KOPT-K1 (cell line): ENCODE data around the gene EME2.

ENCODE experiments used
- H3K27ac ChIP-seq: fragments of 200-600 bp; sonication (generic); 2 replicates; pipeline ENCODE4 v1.5.1; 2016; ENCODE audit warnings: antibody characterized with exemption, mild to moderate bottlenecking, low read depth, low read length; ENCODE audit not compliant: poor library complexity, severe bottlenecking
- H3K36me3 ChIP-seq: fragments of 200-600 bp; sonication (generic); 2 replicates; pipeline ENCODE4 v1.5.1; 2017; ENCODE audit warnings: antibody characterized with exemption, mild to moderate bottlenecking, low read length, moderate library complexity; ENCODE audit not compliant: insufficient read depth
- H3K9me3 ChIP-seq: fragments of 200-600 bp; sonication (generic); 2 replicates; pipeline ENCODE4 v1.5.1; 2017; ENCODE audit warnings: antibody characterized with exemption, low read length, mild to moderate bottlenecking; ENCODE audit not compliant: insufficient read depth, poor library complexity, severe bottlenecking

The EME2 gene

GRCh38 chr16:1768061-1768766 is 4.4 kb upstream of the EME2 start:
- H3K27ac ChIP-seq = no peak overlapping the region
- H3K9me3 ChIP-seq = no peaks in the 10 kb centered on the region
- peaks cover 70% of the 10 kb centered on the region for H3K36me3 ChIP-seq

DNA sequence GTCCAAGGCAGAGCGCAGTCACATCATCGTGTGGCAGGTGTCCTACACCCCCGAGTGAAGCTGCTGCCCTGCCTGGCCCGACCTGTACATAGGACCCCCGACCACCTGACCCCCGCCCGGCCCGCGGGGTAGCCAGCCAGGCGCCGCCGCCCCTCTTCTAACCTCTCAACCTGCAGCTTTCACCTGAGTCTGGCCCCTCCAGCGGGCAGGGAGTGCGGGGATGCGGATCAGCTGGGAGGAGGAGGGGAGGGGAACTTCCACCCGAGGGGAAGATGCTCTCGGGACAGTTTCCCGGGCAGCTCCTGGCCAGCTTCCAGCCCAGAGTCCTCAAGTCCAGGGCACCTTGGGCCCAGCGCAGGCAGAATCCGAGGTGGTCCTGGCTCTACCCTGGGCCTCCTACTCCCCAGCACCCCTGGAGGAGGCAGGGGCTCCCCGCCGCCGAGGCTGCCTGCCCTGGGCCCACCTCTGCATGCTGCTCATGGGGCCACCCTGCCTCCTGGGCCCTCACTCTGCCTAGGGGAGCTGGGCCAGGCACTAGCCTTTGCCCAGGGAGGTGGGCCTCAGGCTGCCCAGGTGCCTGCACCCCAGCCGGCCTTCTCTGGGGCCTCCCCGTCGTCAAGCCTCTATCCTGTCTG is 3.7 kb upstream of the EME2 start:
- H3K27ac ChIP-seq = no peak overlapping the region
- no peaks in the 10 kb centered on the region for H3K9me3 ChIP-seq
- peaks cover 65% of the 10 kb centered on the region for H3K36me3 ChIP-seq

DNA sequence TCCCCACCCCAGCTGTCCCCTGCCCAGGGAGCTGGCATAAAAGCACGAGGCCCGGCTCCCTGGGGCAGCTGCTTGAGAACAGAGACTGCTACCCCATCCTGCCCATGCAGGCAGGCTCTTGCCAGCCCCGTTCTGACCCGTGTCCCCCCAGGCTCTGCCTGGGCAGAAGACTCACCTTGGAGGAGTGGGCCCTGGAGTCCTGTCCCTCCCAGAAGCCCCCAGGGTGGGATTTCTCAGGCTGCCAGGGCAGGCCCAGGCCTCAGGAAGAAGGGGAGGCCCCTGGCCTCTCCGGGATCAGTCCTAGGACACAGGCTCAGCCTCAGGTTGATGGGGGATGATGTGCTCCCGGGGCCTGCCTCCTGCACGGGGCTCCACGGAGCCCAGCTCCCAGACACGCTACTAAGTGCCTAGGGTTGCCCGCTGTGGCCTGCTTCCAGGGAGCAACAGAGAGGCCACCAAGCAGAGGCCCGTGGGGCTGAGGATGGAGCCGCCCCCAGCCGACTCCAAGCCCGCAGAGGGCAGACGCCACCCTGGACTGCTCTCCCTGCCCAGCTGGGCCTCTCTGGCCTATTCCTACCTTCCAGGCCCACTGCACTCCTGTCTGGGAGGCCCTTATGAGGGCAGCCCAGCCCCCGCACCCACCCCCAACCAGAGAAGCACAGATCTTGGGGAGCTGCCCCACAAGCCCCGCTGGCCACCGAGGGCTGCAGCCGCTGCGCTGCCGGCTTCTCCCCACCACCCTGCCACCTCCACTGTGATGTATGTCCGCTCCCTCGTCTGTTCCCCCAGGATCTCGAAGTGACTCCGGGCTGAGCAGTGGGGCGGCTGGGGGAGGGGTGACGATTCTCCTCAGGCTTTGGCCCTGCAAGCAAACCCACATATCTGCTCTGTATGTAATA is 3.0 kb upstream of the EME2 start:
- H3K36me3 ChIP-seq = peaks cover 58% of the 10 kb centered on the region
- H3K27ac ChIP-seq = no peak overlapping the region
- H3K9me3 ChIP-seq = no peaks in the 10 kb centered on the region

GRCh38 chr16:1770328-1771187 is 2.1 kb upstream of the EME2 start:
- H3K9me3 ChIP-seq = no peaks in the 10 kb centered on the region
- H3K36me3 ChIP-seq = peaks cover 53% of the 10 kb centered on the region; the same call in 1 of the 2 replicates
- H3K27ac ChIP-seq = peak overlapping the region; percentile 85

GRCh38 chr16:1771188-1771863 is 1.3 kb upstream of the EME2 start, which contains the start of gene NME3:
NME3 (minus strand) TSS chr16:1771543; CDS start chr16:1771534, 9 bp downstream.
- Histone ChIP-seq H3K36me3 (peaks cover 52% of the 10 kb centered on the region; the same call in 1 of the 2 replicates), H3K9me3 (no peaks in the 10 kb centered on the region), H3K27ac (peak within 1 kb of the TSS; percentile 85)

- Histone ChIP-seq H3K9me3 (no peaks in the 10 kb centered on the region), H3K36me3 (peaks cover 52% of the 10 kb centered on the region; the same call in 1 of the 2 replicates), H3K27ac (peak overlapping the region; percentile 85)
Measured at GRCh38 chr16:1771864-1772361, 697 bp upstream of the EME2 start.

DNA sequence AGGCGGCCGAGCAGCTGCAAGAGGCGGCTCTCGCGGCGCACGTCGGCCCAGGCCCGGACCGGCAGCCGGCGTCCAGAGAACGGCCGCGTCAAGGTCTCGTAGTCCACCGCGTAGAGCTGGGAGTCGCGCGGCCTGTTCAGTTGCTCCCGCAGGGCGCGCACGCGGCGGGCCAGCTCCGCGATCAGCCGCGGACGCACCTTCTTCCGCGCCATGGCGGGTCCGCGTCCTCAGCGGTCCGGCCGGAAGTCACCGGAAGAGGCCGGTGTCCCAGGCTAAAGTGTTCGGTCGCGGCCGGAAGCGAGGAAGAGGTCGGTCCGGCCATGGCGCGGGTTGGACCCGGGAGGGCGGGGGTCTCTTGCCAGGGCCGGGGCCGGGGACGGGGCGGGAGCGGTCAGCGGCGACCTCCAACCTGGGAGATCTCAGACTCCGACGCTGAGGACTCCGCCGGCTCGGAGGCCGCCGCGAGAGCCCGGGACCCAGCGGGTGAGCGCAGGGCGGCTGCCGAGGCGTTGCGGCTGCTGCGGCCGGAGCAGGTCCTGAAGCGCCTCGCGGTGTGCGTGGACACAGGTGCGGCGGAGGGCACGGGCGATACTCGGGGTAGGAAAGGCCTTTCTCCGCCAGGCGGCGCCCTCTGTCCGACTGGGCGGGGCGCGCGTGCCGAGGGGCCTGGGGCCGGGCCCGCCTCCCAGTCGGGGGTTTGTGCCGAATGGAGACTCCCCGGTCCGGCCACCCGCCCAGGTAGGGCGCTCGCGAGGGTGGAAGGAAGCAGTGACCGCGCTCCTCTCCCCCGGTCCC is 495 bp downstream of the EME2 start, which contains the start of gene MRPS34:
TSS of gene MRPS34 (minus strand) at position 227 of the 795 bp plus-strand sequence. CDS start at position 212, 15 bp downstream.
- Histone ChIP-seq H3K9me3 (no peaks in the 10 kb centered on the region), H3K36me3 (peaks cover 52% of the 10 kb centered on the region; the same call in 1 of the 2 replicates), H3K27ac (peak within 1 kb of the TSS; percentile 85)

DNA sequence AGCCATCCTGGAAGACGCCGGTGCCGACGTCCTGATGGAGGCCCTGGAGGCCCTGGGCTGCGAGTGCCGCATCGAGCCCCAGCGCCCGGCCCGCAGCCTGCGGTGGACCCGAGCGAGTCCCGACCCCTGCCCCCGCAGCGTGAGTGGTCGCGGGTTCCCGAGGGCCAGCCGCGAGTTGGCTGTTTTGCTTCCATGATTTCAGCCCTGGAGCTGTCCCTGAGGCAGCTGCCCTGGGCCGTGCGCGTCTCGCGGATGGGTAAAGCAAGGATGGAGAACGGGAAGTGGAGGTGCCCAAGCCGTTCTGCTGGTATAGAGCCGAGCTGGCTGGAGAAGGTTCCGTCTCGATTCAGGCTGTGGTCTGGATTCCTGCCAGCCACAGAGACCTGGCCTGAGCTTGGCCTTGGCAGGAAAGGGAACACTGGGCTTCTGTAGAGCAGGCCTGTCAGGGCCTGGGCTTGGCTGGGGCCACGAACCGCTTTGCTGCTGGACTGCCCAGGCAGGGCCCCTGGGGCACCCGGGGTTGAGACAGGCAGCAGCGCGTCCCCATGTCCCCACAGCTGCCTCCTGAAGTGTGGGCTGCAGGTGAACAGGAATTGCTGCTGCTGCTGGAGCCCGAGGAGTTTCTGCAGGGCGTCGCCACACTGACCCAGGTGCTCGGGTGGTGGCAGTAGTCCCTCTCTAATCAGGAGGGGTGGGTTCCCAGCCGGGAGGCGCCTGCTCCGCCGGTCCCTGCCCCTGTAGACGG is 1.3 kb downstream of the EME2 start:
- Histone ChIP-seq H3K36me3 (peaks cover 45% of the 10 kb centered on the region; the same call in 1 of the 2 replicates), H3K9me3 (no peaks in the 10 kb centered on the region), H3K27ac (peak overlapping the region; percentile 85)

GRCh38 chr16:1774448-1774780 is 1.8 kb downstream of the EME2 start:
- Histone ChIP-seq H3K36me3 (peaks cover 46% of the 10 kb centered on the region; the same call in 1 of the 2 replicates), H3K27ac (peak overlapping the region; percentile 85)

DNA sequence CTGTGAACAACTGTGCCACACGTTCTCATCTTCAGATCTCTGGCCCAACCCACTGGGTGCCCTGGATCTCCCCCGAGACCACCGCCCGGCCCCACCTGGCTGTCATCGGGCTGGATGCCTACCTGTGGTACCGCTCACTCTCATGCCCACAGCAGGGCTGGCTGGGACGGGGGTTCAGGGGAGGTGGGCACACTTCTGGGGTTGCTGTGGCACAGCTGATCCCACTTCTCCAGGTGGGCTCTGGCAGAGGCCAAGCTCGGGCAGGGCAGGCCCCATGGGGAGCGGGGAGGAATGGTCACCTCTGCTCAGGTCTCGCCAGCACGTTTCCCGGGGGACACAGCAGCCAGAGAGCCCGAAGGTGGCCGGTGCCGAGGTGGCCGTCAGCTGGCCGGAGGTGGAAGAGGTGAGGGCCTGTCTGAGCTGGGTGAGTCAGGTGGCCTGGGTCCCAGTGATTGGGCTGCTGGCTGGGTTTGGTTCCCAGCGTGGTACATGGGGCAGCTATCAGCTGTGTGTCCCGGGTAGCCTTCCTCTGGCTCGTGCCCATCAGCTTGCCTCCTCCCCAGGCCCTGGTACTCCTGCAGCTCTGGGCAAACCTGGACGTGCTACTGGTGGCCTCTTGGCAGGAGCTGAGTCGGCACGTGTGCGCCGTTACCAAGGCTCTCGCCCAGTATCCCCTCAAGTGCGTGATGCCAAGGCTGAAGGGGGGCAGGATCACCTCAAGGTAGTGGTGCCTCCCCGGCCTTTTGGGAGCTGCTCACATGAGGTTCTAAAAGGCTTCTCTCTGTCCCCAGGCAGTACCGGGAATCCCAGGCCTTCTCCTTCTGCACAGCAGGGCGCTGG is 2.6 kb downstream of the EME2 start:
- Histone ChIP-seq H3K36me3 (peaks cover 45% of the 10 kb centered on the region; the same call in 1 of the 2 replicates), H3K9me3 (no peaks in the 10 kb centered on the region), H3K27ac (no peak overlapping the region)

More at GRCh38 chr16:1774448-1774780, 1.8 kb downstream of the EME2 start:
- H3K9me3 ChIP-seq = no peaks in the 10 kb centered on the region

DNA sequence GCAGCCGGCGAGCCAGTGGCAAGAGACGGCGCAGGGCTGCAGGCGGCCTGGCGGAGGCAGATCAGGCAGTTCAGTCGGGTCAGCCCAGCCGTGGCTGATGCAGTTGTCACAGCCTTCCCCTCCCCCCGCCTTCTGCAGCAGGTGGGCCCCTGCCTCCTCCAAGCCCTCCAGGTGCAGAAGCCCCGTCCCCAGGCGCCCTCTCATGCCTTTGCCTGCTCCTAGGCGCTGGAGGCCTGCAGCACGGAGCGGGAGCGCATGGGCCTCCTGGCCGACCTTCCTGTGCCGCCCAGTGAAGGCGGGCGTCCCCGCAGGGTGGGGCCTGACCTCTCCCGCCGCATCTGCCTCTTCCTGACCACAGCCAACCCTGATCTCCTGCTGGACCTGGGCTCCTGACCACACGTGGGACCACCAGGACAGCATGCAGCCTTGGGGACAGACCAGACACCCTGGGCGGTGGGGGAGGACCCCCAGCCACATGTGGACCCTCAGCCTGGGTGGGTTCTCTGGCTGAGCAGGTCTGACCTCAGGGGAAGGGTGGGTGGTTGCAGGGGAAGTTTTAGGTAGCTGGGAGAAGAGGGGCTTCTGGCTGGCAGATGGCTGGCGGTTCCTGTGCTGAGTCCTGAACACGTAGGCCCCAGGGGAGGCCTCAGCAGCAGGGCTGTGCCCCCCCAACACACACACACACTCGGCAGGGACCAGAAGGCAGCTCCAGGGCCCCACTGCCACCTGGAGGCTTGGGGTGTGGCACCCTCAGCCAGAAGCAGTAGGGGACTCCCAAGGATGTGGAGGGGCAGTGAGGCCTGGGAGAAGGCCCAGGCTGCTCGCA is 3.4 kb downstream of the EME2 start:
- Histone ChIP-seq H3K27ac (no peak overlapping the region), H3K36me3 (peaks cover 43% of the 10 kb centered on the region; the same call in 1 of the 2 replicates)

More for the DNA sequence above, 3.4 kb downstream of the EME2 start:
- H3K9me3 ChIP-seq = no peaks in the 10 kb centered on the region
